Measurements from ENCODE around the gene CENPX. TPM values are rescaled to one million over a fixed set of nuclear protein-coding genes. Genes with fewer than 3 reads are reported as not detected.

The CENPX gene
- total and polyA plus RNA-seq, 2 of the 13 experiments (the other 11 are each of a cell fraction or from before 2014, with no cell fraction given) = 92.7 to 170 TPM

DNA sequence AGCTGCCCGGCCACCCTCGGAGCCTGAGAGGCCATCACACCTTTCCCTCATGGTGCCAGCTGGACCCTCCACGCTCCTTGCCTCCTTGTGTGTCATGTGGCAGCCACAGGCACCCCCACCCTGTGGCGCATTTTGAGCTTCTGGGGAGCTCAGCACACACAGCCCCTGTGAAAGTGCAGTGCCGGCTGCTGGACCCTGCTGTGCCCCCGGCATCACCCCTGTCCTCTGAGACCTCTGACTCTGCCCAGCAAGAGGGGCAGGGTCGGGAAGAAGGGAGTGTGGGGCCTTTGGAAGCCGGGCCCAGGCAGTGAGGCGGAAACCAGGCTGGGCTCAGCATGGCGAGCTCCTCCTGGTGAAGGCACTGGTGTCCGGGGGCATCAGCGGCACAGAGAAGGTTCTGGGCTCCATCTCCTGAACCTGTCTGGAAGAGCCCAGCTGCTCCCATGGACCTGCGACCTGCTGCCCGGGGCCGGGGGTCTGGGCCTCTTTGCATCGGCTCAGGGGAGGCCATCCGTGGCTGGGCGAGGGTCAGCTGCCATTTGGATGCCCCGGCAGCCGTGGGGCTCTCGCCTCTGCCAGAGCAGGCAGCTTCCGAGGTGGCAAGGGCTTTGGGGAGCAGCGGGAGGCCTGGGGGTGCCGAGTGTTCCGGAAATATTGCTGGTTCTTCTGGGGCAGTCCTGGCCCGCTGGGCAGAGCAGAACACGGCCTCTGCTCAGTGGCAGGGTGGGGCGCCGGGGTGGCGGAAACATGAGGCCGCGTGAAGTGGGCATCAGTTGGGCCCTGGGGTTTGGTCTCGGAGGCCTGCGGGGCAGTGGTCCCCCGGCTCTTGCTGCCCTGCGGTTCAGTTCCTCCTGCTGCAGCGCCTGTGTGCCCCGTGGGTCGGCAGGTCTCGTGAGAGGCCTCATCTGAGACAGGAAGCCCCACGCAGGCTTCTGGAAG is 17.9 kb downstream of the CENPX start (continued):
- TF ChIP-seq, protein P1, sequence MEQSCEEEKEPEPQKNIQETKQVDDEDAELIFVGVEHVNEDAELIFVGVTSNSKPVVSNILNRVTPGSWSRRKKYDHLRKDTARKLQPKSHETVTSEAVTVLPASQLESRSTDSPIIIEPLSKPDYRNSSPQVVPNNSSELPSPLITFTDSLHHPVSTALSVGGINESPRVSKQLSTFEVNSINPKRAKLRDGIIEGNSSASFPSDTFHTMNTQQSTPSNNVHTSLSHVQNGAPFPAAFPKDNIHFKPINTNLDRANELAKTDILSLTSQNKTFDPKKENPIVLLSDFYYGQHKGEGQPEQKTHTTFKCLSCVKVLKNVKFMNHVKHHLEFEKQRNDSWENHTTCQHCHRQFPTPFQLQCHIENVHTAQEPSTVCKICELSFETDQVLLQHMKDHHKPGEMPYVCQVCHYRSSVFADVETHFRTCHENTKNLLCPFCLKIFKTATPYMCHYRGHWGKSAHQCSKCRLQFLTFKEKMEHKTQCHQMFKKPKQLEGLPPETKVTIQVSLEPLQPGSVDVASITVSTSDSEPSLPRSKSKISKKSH (CRISPR knock-in tag; IDR thresholded peaks at IDR 0.05; ENCODE audit: borderline replicate concordance) = no peak
- TF ChIP-seq FIP1L1 (IDR thresholded peaks at IDR 0.05; ENCODE audit: borderline replicate concordance, insufficient read depth, low read depth, low read length) (peak; percentile 23; the same call in 1 of the 2 replicates), ISL2 (CRISPR knock-in tag; IDR thresholded peaks at IDR 0.05) (peak; percentile 34; the same call in 1 of the 2 replicates), TP53 (CRISPR knock-in tag; conservative IDR thresholded peaks at IDR 0.05) (0 out of 2 replicates have a peak, but pooled peaks have one; percentile 33), PAF1 (CRISPR knock-in tag; IDR thresholded peaks at IDR 0.05) (0 out of 2 replicates have a peak, but pooled peaks have one; percentile 49), AGO2 (optimal IDR thresholded peaks at IDR 0.05; ENCODE audit: low read depth, low read length) (peak; percentile 97), BRD4 (CRISPR knock-in tag; IDR thresholded peaks at IDR 0.05) (0 out of 2 replicates have a peak, but pooled peaks have one; percentile 40), CHCHD3 (CRISPR knock-in tag; IDR thresholded peaks at IDR 0.05) (0 out of 2 replicates have a peak, but pooled peaks have one; percentile 17), FLYWCH1 (CRISPR knock-in tag; IDR thresholded peaks at IDR 0.05) (no peak), ZFP36L1 (CRISPR knock-in tag; IDR thresholded peaks at IDR 0.05) (no peak)
- TF ChIP-seq, protein P2, sequence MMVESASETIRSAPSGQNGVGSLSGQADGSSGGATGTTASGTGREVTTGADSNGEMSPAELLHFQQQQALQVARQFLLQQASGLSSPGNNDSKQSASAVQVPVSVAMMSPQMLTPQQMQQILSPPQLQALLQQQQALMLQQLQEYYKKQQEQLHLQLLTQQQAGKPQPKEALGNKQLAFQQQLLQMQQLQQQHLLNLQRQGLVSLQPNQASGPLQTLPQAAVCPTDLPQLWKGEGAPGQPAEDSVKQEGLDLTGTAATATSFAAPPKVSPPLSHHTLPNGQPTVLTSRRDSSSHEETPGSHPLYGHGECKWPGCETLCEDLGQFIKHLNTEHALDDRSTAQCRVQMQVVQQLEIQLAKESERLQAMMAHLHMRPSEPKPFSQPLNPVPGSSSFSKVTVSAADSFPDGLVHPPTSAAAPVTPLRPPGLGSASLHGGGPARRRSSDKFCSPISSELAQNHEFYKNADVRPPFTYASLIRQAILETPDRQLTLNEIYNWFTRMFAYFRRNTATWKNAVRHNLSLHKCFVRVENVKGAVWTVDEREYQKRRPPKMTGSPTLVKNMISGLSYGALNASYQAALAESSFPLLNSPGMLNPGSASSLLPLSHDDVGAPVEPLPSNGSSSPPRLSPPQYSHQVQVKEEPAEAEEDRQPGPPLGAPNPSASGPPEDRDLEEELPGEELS (CRISPR knock-in tag; IDR thresholded peaks at IDR 0.05) = no peak
- TF ChIP-seq, protein P3, sequence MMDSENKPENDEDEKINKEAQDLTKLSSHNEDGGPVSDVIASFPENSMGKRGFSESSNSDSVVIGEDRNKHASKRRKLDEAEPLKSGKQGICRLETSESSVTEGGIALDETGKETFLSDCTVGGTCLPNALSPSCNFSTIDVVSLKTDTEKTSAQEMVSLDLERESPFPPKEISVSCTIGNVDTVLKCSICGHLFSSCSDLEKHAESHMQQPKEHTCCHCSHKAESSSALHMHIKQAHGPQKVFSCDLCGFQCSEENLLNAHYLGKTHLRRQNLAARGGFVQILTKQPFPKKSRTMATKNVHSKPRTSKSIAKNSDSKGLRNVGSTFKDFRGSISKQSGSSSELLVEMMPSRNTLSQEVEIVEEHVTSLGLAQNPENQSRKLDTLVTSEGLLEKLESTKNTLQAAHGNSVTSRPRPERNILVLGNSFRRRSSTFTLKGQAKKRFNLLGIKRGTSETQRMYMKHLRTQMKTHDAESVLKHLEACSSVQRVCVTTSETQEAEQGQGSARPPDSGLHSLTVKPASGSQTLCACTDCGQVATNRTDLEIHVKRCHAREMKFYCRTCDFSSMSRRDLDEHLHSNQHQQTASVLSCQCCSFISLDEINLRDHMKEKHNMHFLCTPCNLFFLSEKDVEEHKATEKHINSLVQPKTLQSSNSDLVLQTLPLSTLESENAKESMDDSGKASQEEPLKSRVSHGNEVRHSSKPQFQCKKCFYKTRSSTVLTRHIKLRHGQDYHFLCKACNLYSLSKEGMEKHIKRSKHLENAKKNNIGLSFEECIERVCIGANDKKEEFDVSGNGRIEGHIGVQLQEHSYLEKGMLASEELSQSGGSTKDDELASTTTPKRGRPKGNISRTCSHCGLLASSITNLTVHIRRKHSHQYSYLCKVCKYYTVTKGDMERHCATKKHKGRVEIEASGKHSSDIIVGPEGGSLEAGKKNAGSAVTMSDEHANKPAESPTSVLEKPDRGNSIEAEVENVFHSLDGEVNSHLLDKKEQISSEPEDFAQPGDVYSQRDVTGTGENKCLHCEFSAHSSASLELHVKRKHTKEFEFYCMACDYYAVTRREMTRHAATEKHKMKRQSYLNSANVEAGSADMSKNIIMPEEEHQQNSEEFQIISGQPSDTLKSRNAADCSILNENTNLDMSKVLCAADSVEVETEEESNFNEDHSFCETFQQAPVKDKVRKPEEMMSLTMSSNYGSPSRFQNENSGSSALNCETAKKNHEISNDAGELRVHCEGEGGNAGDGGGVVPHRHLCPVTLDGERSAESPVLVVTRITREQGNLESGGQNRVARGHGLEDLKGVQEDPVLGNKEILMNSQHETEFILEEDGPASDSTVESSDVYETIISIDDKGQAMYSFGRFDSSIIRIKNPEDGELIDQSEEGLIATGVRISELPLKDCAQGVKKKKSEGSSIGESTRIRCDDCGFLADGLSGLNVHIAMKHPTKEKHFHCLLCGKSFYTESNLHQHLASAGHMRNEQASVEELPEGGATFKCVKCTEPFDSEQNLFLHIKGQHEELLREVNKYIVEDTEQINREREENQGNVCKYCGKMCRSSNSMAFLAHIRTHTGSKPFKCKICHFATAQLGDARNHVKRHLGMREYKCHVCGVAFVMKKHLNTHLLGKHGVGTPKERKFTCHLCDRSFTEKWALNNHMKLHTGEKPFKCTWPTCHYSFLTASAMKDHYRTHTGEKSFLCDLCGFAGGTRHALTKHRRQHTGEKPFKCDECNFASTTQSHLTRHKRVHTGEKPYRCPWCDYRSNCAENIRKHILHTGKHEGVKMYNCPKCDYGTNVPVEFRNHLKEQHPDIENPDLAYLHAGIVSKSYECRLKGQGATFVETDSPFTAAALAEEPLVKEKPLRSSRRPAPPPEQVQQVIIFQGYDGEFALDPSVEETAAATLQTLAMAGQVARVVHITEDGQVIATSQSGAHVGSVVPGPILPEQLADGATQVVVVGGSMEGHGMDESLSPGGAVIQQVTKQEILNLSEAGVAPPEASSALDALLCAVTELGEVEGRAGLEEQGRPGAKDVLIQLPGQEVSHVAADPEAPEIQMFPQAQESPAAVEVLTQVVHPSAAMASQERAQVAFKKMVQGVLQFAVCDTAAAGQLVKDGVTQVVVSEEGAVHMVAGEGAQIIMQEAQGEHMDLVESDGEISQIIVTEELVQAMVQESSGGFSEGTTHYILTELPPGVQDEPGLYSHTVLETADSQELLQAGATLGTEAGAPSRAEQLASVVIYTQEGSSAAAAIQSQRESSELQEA (CRISPR knock-in tag; IDR thresholded peaks at IDR 0.05; ENCODE audit: not compliant biosample characterization) = peak; percentile 6
- TF ChIP-seq, protein P4, sequence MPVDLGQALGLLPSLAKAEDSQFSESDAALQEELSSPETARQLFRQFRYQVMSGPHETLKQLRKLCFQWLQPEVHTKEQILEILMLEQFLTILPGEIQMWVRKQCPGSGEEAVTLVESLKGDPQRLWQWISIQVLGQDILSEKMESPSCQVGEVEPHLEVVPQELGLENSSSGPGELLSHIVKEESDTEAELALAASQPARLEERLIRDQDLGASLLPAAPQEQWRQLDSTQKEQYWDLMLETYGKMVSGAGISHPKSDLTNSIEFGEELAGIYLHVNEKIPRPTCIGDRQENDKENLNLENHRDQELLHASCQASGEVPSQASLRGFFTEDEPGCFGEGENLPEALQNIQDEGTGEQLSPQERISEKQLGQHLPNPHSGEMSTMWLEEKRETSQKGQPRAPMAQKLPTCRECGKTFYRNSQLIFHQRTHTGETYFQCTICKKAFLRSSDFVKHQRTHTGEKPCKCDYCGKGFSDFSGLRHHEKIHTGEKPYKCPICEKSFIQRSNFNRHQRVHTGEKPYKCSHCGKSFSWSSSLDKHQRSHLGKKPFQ (CRISPR knock-in tag; IDR thresholded peaks at IDR 0.05; ENCODE audit: insufficient replicate concordance) = no peak

Data from HepG2 (cell line).